GM21360 (cell line): ENCODE data around the gene SFXN3.

Source experiments
- ATAC-seq: cut with Tn5 transposase; IDR thresholded peaks from one replicate; pipeline ENCODE4 v1.9.1; 2021; ENCODE audit warnings: mild to moderate bottlenecking, moderate library complexity; ENCODE audit not compliant: unreplicated experiment

The SFXN3 gene

DNA sequence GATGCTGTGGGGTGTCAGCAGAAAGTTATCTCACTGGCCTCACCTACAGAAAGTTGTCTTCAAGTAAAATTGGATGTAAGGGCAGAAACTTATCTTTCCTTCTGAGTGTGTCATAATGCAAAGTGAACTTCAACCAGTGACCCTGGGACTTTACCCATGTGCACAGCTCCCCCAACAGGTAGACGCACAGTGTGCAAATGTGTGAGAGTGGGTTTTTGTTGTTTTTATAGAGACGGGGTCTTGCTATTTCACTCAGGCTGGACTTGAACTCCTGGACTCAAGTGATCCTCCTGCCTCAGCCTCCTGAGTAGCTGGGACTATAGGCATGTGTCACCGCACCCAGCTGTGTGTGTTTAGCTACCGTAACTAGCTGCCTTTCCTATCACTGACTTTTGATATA, 24.4 kb downstream of the SFXN3 start:
- ATAC-seq, result no peak

DNA sequence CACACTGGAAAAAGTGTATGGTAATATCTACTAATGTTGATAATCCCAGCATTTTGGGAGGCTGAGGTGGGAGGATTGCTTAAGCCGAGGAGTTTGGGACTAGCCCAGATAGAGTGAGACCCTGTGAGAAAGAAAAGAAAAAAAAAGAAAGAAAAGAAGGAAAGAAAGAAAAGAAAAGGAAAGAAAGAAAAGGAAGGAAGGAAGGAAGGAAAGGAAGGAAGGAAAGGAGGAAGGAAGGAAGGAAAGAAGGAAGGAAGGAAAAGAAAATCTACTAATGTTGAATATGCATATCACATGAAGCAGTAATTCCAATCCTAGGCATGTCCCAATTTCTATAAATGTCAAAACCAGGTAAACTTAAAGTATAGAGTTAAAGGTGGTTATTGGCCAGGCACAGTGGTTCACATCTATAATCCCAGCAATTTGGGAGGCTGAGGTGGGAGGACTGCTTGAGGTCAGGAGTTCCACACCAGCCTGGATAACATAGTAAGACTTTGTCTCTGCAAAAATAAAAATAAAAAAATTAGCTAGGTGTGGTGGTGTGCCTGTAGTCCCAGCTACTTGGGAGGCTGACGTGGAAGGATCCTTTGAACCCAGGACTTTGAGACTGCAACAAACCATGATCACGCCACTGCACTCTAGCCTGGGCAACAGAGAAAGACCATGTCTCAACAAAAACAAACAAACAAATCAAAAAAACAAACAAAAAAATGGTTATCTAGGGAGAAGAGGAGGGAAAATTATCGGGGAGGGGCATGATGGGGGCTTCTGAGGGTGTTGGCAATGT, 25.5 kb downstream of the SFXN3 start:
- ATAC-seq, result no peak

DNA sequence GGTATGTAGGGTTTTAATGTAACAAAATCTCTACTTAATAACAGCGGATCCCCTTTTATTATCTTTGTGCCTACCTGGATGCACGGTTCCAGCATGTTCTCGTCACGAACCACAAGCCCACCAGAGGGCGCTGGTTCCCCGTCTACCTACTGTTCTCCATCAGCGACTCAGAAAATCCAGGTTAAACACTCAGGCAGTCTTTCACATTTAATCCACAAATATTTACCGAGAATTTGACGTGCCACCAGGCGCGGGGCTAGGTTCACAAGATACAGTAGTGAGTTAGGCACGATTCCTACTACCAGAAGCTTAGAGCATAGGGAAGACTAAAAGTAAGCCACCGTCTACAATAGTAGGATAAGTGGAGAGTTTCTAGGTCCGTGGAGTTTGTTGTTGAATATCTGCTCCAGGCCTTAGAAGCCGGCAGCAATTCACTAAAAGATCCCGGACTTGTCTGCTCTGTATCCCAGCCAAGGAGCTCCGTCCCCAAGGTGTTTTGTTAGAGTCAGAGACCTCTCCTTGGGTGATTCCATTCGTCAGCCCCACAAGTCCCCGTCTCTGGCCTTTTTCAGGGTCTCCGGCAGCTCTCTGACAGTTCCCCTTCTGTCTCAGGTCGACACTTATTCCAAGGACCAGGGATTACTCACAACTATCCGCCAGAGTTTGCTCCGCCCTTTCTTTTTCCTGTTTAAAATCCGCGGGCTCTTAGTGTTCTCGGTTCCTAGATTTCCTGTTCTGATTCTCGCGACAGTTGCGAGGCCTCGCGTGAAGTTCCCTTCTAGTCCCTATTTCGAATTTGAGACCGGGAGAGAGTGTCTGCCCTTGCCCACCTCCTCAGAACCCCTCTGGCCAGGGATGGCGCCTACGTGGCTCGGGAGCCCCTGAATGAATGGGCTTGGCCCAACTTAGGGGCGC, 29.3 kb downstream of the SFXN3 start:
- peak; percentile 38 for ATAC-seq

DNA sequence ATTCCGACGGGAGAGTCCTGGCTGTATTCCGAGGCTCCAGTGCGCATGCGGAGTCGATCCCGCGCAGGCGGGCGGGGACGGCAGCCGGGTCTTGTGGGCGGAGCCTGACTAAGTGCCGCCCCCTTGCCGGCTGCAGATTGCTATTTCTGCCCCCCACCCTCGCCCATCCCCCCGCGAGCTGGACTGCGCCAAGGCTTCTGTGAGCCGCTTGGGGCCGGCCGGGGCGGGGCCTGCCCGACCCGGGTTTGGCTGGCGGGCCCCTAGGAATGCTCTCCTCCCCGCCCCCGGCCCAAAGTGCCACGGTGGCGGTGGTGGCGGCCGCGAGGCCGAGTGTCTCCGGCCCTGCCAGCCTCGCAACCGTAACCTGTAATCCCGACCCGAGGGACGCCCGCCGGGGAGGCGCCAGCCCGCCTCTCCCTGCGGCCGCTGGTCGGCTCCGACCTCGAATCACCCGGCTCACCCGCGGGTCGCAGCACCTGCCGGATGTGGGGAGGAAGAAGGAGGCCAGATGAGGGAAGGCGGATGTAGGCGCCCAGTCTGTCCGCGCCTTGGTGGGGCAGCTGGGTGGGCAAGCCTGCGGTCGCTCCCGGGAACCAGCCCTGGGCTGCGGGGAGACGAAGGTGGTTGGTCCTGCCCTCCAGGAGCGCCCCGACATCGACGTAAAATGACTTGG, 30.1 kb downstream of the SFXN3 start:
- ATAC-seq, result peak; percentile 61

DNA sequence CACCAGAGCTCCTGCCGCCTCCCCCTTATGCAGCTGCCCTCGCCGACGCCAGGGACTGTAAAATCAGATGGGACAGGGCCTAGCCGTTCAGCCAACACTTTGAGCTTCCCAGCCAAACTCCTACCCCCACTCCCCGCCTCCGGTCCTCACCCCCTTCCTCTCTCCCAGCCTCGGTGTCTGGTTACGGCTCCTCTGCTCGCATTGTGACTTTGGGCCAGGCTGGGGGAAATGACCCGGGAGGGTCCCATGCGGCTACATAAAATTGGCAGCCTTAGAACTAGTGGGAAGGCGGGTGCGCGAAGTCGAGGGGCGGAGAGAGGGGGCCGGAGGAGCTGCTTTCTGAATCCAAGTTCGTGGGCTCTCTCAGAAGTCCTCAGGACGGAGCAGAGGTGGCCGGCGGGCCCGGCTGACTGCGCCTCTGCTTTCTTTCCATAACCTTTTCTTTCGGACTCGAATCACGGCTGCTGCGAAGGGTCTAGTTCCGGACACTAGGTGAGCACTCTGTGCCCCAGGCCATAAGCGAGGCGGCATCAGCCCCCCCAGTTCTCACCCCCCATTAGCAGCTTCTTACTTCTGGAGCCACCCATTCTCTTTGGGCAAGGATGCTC, 30.7 kb downstream of the SFXN3 start, which contains the start of gene KAZALD1:
Gene KAZALD1, plus strand, starts transcription at position 366 of the 608 bp plus-strand sequence. CDS start 604 bp downstream, outside the sequence.
- no peak for ATAC-seq

DNA sequence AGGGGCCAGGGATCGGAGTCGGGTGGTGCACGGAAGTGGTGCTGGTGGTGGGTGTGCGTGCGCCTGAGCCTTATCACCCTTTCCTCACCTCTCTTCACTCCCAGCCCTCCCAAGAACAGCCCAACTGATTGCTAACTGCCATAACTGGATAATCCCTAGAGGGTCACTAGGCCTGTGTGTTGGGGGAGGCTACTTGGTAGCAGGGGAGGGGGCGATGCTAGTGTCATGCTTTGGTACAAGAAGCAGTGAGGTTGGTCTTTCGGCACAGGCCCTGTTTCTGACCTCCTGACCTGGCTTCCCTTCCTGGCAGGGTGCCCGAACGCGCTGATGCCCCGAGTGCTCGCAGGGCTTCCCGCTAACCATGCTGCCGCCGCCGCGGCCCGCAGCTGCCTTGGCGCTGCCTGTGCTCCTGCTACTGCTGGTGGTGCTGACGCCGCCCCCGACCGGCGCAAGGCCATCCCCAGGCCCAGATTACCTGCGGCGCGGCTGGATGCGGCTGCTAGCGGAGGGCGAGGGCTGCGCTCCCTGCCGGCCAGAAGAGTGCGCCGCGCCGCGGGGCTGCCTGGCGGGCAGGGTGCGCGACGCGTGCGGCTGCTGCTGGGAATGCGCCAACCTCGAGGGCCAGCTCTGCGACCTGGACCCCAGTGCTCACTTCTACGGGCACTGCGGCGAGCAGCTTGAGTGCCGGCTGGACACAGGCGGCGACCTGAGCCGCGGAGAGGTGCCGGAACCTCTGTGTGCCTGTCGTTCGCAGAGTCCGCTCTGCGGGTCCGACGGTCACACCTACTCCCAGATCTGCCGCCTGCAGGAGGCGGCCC, 31.4 kb downstream of the SFXN3 start:
- ATAC-seq, result no peak

DNA sequence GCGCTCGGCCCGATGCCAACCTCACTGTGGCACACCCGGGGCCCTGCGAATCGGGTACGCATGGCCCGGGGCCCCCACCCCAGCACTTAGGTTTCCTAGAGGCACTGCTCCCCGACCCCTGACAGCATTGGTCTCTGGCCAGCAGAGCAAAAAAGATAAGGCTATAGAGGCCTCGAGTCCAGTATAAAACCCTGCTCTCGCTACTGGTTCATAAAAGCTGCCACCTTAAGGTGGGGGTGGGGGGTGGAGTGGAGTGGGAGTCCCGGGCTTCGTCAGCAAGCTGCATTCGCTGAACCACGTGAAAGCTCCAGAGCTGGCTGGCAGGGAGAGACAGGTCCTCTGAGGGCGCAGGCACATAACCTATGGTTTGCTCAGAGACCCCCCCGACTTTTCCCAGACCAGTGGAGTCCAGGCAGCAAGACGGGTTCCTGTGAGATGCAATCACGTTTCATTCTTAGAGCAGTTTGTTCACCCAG, 32.1 kb downstream of the SFXN3 start:
- ATAC-seq, result no peak

DNA sequence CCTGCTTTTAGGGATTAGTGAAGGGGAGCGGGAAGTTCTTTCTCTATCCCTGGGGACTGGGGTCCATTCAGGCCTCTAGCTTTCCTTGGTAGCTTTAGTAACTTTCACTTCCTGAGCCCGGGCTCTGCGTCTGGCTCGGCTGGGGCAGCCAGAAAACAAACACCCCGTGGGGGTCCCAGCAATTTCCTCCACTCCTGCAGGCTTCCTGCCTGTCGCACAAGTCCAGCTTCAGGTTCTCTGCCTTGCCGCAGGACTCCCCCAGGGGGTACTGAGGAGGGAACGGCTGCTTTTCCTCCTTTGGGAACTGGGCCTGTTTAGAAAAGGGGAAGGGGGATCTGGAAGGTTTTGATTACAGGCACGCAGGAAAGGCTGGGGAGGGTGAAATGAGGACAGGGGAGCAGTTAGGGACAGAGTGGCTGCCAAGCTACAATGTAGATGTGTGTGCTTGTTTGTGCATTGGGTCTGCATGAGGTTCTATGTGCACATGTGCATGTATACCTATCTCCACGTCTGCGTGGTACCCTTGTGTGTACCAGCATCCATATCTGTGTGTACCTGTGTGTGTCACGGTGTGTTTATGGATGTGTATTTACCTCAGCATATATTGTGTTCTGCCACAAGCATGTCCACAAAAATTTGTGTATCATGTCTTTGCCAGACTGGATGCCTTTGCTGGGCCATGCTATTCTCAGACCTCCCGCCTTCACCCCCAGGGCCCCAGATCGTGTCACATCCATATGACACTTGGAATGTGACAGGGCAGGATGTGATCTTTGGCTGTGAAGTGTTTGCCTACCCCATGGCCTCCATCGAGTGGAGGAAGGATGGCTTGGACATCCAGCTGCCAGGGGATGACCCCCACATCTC, 32.7 kb downstream of the SFXN3 start:
- ATAC-seq, result no peak

DNA sequence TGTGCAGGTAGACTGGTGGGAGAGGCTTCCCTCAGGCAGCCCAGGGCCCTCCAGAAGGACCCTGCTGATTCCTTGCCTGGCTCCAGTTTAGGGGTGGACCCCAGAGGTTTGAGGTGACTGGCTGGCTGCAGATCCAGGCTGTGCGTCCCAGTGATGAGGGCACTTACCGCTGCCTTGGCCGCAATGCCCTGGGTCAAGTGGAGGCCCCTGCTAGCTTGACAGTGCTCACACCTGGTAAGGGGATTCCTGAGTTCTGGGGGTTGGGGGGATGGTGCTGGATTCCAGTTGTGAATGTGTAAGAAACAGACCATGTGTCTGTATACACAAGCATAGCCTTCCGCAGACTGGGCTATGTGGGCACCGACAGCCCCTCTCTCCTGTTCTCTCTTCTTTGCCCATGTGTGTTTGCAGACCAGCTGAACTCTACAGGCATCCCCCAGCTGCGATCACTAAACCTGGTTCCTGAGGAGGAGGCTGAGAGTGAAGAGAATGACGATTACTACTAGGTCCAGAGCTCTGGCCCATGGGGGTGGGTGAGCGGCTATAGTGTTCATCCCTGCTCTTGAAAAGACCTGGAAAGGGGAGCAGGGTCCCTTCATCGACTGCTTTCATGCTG, 33.5 kb downstream of the SFXN3 start:
- ATAC-seq, result no peak

DNA sequence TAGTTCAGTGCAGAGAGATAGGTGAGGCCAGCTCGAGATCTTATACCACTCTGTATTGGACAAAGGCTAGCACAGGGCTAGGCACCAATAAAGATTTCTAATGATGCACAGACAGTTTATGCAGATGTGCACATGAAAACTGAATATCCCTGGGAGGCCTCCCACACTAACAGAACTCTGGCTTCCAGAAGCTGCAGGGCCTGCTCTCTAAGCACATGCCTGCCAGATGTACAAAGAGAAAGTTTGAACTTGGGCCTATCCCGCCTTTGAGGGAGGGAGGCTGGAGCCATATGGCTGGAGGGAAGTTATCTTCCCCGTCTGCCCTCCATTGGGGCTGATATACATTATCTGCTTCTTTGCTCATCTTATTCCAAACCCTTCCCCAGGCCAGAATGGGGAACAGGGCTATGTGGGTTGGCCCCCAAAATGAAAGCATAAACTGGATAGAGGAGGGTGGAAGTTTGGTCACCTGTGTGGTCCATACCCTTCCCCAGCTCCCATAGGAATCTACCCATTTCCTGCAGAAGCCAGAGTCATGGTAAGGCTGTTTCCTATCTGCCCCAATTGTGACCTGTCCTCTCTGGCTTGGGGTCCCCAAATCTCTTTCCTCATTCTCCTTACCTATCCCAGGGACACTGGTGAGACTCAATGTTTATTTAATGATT, 34.6 kb downstream of the SFXN3 start:
- ATAC-seq, result no peak

DNA sequence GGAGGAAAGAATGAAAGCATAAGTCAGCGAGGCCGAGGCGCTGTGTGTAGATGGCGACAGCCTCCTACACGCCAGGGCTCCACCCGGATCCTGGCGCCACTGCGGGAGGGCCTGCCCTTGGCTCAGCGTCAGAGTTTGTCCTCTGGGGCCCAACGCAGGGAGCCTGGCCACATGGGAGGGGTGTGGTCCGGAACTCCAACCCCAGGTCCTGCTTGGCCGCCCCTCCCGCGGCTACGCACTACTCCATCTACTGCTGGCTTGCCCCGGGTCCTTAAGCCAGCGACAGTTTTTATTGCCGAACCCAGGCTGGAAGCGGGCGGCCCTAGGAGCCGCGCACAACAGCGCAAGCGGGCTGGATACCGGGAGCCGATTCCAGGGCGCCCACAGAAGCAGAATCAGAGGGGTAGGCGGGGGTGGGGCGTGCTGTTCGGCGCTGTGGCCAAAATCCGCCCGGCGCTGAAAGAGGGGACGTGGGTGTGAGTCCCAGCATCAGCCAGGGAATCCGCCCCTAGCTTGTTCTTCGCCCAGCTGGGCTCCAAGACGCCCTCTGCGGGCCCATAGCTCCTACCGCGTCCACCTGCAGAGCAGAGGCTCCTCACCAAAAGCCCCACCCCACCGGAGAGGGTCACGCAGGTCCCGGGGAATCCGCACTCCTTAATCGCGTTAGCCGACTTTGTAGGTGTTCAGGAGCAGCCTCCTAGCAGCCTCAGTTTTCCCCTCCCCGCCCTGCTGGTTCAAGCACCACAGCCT, 35.3 kb downstream of the SFXN3 start:
- no peak for ATAC-seq

DNA sequence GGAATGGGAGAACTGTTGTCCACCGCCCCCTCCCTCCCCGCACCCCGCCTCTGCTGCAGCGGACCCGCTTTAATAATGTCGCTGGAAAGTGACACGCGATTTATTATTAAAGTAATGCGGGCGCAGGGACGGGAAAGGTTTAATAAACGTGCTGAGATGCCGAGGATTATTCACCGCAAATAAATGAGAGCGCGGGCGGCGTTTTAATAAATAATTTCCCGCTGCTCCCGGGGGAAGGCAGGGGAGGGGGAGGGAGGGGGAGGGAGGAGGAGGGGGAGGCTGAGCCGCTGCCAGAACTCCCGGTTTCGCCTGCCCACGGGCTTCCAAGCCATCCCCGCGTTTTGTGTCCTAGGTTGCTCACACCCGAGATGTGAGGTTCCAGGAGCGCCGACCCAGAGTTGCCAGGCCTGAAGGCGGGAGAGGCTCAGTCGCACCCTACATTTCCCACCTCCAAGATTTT, 35.9 kb downstream of the SFXN3 start:
- no peak for ATAC-seq

DNA sequence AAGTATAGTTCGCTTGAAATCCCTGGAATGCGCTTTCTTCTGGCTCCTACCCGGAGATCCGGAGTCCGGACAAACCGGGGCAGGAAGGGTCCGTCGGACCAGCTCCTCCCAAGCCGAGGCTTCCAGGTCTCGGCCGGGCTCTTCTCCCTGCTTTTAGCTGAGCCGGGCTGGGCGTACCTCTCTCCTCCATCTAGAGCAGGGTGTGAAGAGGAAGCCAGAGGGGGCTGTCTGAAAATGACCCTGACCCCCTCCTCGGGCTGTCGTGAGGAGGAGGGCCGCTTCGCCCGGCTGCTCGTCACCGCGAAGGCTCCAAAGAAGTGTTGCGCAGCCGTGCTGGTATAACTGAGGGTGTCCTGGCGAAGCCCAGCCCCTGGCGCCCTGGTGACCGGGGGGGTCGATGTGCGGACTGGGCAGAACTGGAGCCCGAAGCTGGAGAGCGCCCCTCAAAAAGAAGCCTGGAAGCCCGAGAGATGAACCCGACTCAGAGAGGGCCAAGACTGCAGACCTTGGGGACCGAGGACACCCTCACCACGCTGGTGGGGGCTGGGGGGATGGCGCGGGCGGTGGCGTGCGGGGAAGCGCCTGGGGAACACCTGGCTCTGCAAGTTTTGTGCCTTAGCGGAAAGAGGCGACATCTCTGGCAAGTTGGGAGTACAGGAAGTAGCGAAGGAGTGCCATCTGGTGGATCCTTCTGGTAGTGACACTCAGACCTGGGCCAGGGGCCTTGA, 36.5 kb downstream of the SFXN3 start:
- ATAC-seq, result no peak

DNA sequence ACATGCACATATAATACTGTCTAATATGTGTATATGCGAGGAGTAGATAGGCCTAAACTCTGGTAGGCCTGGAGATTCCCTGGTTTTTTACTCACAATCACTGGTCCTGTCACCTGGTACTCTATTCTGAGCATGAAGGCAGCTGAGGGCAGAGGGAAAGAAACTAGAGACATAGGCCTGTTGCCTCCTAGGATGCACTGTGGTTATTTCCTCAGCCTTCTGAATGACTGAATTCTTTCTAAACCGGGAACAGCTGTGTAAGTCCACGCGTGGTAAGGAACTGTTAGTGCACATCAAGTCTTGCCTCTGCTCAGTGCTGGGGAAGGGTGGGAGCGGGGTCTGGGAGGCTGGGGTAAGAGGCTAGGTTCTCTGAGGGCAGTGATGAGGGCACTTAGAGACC, 38.4 kb downstream of the SFXN3 start:
- no peak for ATAC-seq

DNA sequence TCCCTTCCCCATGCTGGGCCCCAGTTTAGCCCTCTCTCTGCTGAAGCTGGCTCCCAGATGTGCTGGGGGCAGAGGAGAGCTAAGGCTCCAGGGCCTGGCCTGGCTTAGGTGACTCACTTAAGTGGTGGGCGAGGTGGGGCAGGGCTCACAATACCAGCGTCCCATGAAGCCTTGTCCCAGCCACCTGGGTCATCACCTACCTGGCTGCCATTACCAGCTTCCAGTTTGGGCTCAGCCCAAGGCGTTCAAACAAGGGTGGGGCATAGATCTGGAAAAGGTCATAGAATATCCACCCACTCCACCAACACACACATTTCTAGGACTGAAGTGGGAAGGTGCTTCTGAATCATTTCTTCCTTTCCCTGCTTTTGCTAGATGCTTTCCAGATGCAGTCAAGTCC, 39.1 kb downstream of the SFXN3 start:
- ATAC-seq, result no peak

DNA sequence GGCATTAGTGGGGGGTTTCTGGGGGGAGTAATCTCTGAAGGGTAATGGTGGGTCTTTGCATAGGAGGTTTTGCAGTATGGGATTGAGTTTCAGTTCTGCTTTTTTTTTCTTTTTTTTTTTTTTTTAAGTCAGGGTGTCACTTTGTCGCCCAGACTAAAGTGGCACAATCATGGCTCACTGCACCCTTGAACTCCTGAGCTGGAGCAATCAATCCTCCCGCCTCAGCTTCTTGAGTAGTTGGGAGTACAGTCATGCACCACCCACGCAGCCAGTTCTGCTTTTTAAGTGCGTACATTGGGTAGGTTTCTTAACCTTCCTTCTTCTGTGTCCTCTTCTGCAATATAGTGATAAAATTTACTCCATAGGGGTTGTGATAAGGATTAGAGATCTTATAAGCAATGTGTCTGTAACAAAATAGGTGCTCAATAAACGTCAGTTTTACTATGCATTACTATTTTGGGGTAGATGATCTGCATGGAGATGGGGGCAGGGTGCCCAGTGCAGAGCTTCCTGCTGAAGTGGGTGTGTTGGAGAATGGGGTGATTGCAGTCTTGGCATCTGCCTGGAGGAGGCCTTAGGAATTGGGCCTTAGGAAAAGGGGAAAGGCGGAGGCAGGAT, 40.3 kb downstream of the SFXN3 start:
- no peak for ATAC-seq
